Activated CD8-positive, alpha-beta memory T cell treated with anti-CD3 and anti-CD28 coated beads, Interleukin-2, amount 50 U/mL, for 1 hour (primary cell): ENCODE results near the gene ERLEC1.
"Not testable (repeated sequence)": the region's sequence is repeated elsewhere in the genome, so short reads cannot be mapped to it uniquely, and the experiment has no call there.

Experiments used
- DNase-seq: peaks from one replicate; pipeline ENCODE4 v3.0.0-alpha.2; 2020; ENCODE audit errors: extremely low read depth

ERLEC1 gene

DNA sequence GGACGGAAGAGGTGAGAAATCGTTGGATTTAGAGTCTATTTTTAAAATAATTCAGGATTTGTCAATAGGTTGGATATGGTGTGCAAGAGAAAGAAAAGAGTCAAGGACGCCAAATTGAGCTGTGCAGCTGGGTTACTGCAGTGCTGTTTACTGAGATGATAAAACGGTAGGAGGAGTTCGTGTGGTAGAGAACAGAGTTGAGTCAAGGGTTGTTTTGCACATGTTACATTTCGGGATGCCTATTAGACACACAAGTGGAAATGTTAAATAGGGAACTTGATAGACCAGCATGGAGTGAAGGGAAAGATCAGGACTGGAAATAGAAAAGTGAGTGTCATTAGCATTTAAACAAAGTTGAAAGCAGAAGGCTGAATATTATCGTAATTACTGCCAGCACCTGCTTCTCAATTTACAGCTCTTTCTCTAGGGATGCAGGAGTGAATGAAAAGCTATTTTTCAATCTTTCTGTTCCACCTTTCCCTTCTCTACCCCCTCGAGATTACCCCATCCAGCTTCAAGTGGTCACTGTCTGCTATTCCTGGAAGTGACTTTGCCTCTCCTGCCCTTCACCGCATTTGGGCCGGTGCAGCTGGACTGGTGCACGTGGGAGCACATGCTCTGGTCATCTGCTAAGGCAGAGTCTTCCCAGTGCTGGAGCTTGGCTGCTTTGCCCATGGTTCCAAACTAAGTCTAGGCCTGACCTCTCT, 42.6 kb downstream of the ERLEC1 start:
- DNase-seq, result no peak

DNA sequence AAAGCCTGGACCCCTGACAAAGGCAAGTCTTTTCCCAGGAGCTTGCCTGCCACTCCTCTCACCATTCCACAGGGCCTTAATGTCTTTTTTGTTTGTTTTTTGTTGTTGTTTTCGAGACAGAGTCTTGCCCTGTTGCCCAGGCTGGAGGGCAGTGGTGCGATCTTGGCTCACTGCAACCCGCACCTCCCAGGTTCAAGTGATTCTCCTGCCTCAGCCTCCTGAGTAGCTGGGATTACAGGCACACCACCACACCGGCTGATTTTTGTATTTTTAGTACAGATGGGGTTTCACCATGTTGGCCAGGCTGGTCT, 43.1 kb downstream of the ERLEC1 start:
- DNase-seq, result not testable (repeated sequence)

DNA sequence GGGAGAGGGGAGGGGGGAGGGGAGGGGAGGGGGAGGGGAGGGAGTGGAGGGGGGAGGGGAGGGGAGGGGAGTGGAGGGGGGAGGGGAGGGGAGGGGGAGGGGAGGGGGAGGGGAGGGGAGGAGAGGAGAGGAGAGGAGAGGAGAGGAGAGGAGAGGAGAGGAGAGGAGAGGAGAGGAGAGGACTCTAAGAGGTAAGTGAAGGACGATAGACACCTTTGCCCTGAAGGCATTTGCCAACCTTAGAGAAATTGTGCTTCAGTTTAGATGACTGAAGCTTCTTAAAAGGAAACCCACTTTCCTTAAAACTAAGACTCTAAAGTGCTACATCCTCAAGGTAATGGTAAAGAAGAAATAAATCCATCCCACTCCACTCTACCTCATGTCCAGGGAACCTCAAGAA, 53.7 kb downstream of the ERLEC1 start:
- DNase-seq, result no peak

DNA sequence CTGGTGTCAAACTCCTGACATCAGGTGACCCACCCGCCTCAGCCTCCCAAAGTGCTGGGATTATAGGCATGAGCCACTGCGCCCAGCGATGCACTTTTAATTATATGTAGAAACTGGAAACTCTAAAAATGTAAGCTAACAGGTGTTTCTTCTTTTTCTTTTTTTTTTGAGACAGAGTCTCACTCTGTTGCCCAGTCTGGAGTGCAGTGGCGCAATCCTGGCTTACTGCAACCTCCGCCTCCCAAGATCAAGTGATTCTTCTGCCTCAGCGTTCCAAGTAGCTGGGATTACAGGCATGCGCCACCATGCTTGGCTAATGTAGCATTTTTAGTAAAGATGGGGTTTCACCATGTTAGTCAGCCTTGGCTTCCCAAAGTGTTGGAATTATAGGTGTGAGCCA, 54.8 kb downstream of the ERLEC1 start:
- DNase-seq, result not testable (repeated sequence)

DNA sequence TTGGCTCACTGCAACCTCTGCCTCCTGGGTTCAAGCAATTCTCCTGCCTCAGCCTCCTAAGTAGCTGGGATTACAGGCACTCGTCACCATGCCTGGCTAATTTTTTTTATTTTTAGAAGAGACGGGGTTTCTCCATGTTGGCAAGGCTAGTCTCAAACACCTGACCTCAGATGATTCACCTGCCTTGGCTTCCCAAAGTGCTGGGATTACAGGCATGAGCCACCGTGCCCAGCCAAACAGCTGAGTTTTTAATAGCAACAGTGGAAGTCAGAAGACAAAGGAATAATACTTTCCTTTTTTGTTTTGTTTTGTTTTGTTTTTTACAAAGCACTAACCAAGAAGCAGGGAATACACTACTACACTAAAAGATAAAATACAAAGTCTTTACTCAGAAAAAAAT, 56.0 kb downstream of the ERLEC1 start:
- DNase-seq, result no peak

GRCh38 chr2:53843595-53843994, 56.8 kb downstream of the ERLEC1 start:
- no peak for DNase-seq

DNA sequence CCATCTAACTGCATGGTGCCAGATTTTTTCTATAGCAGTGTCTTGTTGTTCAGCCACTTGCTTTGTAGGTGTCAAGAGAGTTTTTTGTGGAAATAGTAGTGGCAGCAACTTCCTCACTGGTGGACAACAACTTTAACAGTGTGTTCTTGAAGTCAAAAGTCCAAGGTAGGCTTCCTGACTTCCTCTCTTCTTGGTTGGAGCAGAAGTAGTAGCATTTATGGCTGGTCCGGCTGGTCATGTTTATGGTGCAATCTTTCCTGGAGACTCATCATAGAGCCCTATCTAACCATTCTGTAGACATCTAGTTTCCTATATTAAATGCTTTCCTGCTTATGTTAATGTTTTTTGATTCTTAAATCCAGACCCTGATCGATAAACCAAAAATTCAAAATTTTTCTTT, 61.2 kb downstream of the ERLEC1 start:
- DNase-seq, result no peak

GRCh38 chr2:53851052-53851757, 64.4 kb downstream of the ERLEC1 start:
- DNase-seq, result not testable (repeated sequence)

DNA sequence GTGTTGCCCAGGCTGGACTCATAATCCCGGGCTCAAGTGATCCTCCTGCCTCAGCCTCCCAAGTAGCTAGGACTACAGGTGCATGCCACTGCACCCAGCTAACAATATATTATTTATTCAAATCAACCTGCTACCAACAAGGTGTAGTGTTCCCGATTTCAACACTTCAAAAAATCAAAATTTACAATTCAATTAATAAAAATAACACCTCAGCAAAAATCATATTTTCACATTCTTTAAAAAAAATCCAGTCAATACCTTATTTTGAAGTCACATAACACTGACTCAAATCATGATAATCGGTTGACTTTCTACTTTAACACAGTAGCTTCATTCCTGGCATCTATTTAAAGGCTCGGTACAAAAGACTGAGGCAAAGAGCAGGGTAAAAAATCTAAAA, 65.7 kb downstream of the ERLEC1 start:
- DNase-seq, result no peak

DNA sequence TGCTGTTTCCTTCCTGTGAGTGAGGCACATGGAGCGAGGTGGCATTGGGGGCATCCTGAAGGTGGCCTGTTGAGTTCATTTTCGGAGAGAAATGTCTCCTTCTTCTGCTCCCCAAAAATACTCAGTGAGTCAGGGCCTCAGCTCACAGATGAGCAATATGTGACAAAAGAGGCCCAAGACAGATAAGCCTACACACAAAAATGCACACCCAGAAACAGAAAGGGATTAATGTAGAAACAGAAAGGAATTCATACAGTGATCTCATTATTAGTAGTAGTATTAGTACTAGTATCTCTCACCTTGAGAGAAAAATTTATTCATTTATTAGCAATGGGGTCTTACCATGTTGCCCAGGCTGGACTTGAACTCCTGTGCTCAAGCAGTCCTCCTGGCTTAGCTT, 67.8 kb downstream of the ERLEC1 start:
- DNase-seq, result no peak

- no peak for DNase-seq
These were observed 69.4 kb downstream of the ERLEC1 start for GRCh38 chr2:53856272-53856671.

DNA sequence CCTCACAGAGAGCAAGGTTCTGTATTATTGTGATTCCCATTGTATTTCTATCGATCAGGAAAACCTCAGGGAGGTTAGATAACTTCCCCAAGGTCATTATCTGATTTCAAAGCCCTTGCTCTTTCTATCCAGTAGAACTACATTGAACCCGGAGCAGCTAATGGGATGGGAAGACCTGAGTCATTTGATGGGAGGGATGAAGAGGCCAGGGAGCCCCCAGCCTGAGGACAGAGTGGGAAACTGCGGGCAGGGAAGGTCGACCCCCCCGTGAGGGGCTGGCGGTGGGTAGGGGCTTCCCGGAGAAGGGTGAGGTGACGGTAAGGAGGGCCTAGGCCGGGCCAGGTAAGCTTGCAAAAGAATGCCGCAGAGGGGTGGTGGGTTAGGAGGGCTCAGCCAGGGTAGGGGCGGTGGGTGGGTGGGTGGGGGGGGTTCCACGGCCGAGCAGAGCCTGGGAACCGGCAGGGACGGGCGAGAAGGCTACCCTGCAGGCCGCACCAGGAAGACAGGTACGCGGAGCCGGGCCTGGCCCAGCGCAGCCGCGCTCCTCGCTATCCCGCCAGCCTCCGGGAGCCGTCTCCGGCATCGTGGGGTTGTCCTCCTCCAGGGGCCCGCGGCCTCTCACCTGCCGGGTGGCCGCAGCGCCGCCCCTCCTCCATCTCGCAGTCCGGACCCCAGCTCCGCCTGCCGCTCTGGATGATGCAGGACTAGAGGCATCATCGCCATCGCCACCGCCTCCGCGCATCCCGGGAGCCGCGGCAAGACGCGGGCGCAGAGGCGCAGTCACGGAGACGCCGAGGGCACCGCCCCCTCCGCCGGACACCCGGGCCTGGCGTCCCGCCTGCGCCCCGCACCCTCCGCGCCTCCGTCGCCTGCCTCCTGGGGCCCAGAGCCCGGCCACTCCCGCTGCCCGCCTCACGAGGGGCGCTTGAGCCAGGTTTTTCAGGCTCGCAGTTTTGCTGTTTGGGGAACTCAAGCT, 72.7 kb downstream of the ERLEC1 start, which contains the start of gene GPR75:
GPR75 (minus strand) TSS at position 762 of the 976 bp plus-strand sequence. CDS start 5,211 bp downstream, outside the sequence.
- DNase-seq, result no peak

DNA sequence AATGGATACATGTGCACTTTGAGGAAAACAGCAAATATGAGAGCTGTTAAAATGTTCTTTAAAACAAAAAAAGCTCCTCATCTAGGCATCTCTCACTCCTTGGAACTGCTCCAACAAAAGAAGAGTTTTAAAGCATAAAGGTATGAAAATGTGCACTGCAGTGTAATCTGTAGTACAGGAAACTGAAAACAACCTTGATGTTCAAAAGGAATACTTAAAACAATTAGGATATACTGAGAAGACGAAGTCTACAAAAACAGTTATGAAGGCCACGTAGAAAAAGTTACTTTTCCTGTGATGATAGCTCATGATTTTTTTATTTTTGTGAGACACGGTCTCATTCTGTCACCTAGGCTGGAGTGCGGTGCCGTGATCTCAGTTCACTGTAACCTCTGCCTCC, 75.0 kb downstream of the ERLEC1 start:
- no peak for DNase-seq

DNA sequence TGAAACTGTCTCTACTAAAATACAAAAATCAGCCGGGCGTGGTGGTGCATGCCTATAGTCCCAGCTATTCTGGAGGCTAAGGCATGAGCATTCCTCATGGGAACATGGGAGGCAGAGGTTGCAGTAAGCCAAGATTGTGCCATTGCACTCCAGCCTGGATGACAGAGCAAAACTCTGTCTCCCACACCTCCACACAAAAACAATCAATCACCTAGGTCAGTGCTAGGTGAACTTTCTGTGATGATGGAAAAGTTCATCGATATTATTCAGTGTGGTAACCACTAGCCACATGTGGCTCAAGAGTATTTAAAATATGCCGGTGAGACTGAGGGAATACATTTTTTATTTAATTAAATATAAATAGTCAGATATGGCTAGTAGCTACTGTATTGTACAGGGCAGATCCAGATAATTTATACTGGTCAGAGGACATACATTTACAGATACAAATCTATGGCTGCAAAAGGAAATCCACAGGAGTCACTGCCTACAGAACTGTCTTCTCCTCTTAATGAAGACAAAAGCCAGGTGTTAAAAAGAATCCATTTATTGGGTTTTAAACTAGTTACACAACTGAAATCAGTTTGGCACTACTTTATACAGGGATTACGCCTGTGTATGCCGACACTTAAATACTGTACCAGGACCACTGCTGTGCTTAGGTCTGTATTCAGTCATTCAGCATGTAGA, 76.8 kb downstream of the ERLEC1 start:
- DNase-seq, result no peak

GRCh38 chr2:53865264-53865663, 78.4 kb downstream of the ERLEC1 start:
- DNase-seq, result no peak

GRCh38 chr2:53865962-53866361, 79.1 kb downstream of the ERLEC1 start:
- no peak for DNase-seq

- DNase-seq, result no peak
These were observed 80.3 kb downstream of the ERLEC1 start for GRCh38 chr2:53867169-53867568.

DNA sequence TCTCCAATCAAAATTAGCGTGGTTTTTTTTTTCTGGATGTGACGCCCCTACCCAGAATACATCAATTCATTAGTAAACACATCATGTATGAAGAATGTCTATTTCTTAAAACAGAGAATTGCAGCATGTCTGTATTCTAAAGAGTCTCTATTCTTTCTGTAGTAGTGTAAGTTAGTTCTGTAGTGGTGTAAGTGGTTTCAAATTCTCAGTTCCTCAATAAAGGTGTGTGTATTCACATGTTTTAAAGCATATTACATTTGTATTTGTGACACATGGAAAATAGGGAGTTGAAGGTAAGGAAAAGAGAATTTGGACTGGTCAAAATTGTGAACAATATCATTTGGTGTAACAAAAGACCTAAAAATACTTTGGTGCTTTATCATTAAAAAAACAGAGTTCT, 80.9 kb downstream of the ERLEC1 start:
- no peak for DNase-seq
